Thymus (tissue), 11 donors: ENCODE results near the gene SYNPO2. TPM values are rescaled to one million over a fixed set of nuclear protein-coding genes. Genes with fewer than 3 reads are reported as not detected.
A peak's percentile ranks its signal among the peaks of the same experiment; 100 is the strongest.
"Not testable (repeated sequence)": the region's sequence is repeated elsewhere in the genome, so short reads cannot be mapped to it uniquely, and the experiment has no call there.

Experiments used
- DNase-seq, 9 donors: peaks; one replicate each; pipeline ENCODE4 v3.0.0-alpha.2; 2013; ENCODE audit warnings: low spot score in 9 of 9, low read depth in 6 of 9, missing footprints in 1 of 9
- H3K27ac ChIP-seq, 2 donors: one replicate each; pipeline ENCODE4 v1.5.1; 2013; ENCODE audit warnings: control low read depth in 1 of 2, low read depth in 1 of 2, low read length in 1 of 2, mild to moderate bottlenecking in 1 of 2, moderate library complexity in 1 of 2
- H3K27me3 ChIP-seq, 2 donors: one replicate each; pipeline ENCODE4 v1.5.1; 2013; ENCODE audit warnings: low read length in 1 of 2; ENCODE audit not compliant: control insufficient read depth in 2 of 2, insufficient read depth in 1 of 2
- H3K36me3 ChIP-seq, 2 donors: one replicate each; pipeline ENCODE4 v1.5.1; 2013; ENCODE audit warnings: low read length in 1 of 2, mild to moderate bottlenecking in 1 of 2, moderate library complexity in 1 of 2; ENCODE audit not compliant: control insufficient read depth in 2 of 2, insufficient read depth in 2 of 2
- H3K4me1 ChIP-seq, 2 donors: one replicate each; pipeline ENCODE4 v1.5.1; 2013; ENCODE audit warnings: low read length in 2 of 2; ENCODE audit not compliant: control insufficient read depth in 2 of 2, insufficient read depth in 2 of 2
- H3K4me3 ChIP-seq, 2 donors: one replicate each; pipeline ENCODE4 v1.5.1; 2013; ENCODE audit warnings: low read length in 2 of 2, control low read depth in 1 of 2, mild to moderate bottlenecking in 1 of 2
- H3K9me3 ChIP-seq, 2 donors: one replicate each; pipeline ENCODE4 v1.5.1; 2013; ENCODE audit warnings: low read length in 1 of 2, mild to moderate bottlenecking in 1 of 2; ENCODE audit not compliant: control insufficient read depth in 2 of 2, insufficient read depth in 1 of 2
- WGBS: extraction: QIAGEN DNeasy Blood & Tissue Kit; methylation state at CpG from one replicate; pipeline ENCODE4 v1.1.7; 2013; 5-methylcytosine and 5-hydroxymethylcytosine counted together
- polyA plus RNA-seq: library from polyadenylated mRNA; stranded (reverse); fragments of 200-250 nt; gene quantifications from one replicate; pipeline ENCODE4 v1.2.3, GENCODE V29; 2013
- total RNA-seq: library from RNA; stranded (reverse); fragments of 120-200 nt; gene quantifications from one replicate; pipeline ENCODE4 v1.2.4, GENCODE V29; 2013
- donor health status: healthy.

The SYNPO2 gene
- total and polyA plus RNA-seq, 2 donors, result 15.8 to 31.3 TPM

GRCh38 chr4:118877797-118878196 lies 10.9 kb upstream of the SYNPO2 start:
- H3K27me3 ChIP-seq, result no peaks in the 10 kb centered on the region
- H3K27ac ChIP-seq, result no peak overlapping the region
- H3K4me1 ChIP-seq, result no peaks in the 10 kb centered on the region
- no peaks in the 10 kb centered on the region for H3K36me3 ChIP-seq
- DNase-seq, result no peak
- WGBS, result 95% methylated on average over 6 of the region's 6 CpGs
- no peak overlapping the region for H3K4me3 ChIP-seq
- peaks cover 0 to 3% of the 10 kb centered on the region in 2 donors for H3K9me3 ChIP-seq

GRCh38 chr4:118878507-118878906 lies 10.1 kb upstream of the SYNPO2 start:
- DNase-seq, H3K27ac ChIP-seq, H3K36me3 ChIP-seq, H3K4me1 ChIP-seq, H3K27me3 ChIP-seq, H3K4me3 ChIP-seq, H3K9me3 ChIP-seq: not testable (repeated sequence)
- WGBS, result 98% methylated on average over 9 of the region's 9 CpGs

- 92% methylated on average over 7 of the region's 7 CpGs for WGBS
- peaks cover 0 to 3% of the 10 kb centered on the region in 2 donors for H3K9me3 ChIP-seq
- no peak overlapping the region for H3K4me3 ChIP-seq
- no peaks in the 10 kb centered on the region for H3K4me1 ChIP-seq
- no peak for DNase-seq
- H3K27me3 ChIP-seq, result no peaks in the 10 kb centered on the region
- no peak overlapping the region for H3K27ac ChIP-seq
- no peaks in the 10 kb centered on the region for H3K36me3 ChIP-seq
These were observed 9.2 kb upstream of the SYNPO2 start for GRCh38 chr4:118879409-118879808.

- DNase-seq, result no peak
- Histone ChIP-seq H3K4me3 (no peak overlapping the region), H3K4me1 (no peaks in the 10 kb centered on the region), H3K27me3 (no peaks in the 10 kb centered on the region), H3K36me3 (no peaks in the 10 kb centered on the region), H3K27ac (no peak overlapping the region), H3K9me3 (peaks cover 0 to 3% of the 10 kb centered on the region in 2 donors)
- 92% methylated on average over 12 of the region's 12 CpGs for WGBS
These were observed 7.0 kb upstream of the SYNPO2 start for GRCh38 chr4:118881512-118882146.

- Histone ChIP-seq H3K36me3 (no peaks in the 10 kb centered on the region), H3K4me1 (peaks cover 0 to 4% of the 10 kb centered on the region in 2 donors), H3K4me3 (no peak overlapping the region), H3K27ac (no peak overlapping the region), H3K9me3 (peaks cover 0 to under 1% of the 10 kb centered on the region in 2 donors), H3K27me3 (peaks cover 3 to 16% of the 10 kb centered on the region in 2 donors)
- DNase-seq, result no peak
- WGBS, result 83% methylated on average over 1 of the region's 1 CpG
These were observed 4.8 kb upstream of the SYNPO2 start for GRCh38 chr4:118883861-118884260.

- WGBS, result 93% methylated on average over 3 of the region's 3 CpGs
- Histone ChIP-seq H3K4me1 (peaks cover 0 to 6% of the 10 kb centered on the region in 2 donors), H3K9me3 (no peaks in the 10 kb centered on the region), H3K27me3 (peaks cover 5 to 25% of the 10 kb centered on the region in 2 donors), H3K27ac (no peak overlapping the region), H3K4me3 (no peak overlapping the region), H3K36me3 (no peaks in the 10 kb centered on the region)
- no peak for DNase-seq
These were observed 3.9 kb upstream of the SYNPO2 start for GRCh38 chr4:118884716-118885115.

- Histone ChIP-seq H3K27ac (peak overlapping the region; percentile 3 to 18), H3K36me3 (no peaks in the 10 kb centered on the region), H3K27me3 (peaks cover 5 to 31% of the 10 kb centered on the region in 2 donors), H3K4me3 (peak overlapping the region in 1 of 2 donors; percentile 30), H3K9me3 (no peaks in the 10 kb centered on the region), H3K4me1 (peaks cover 0 to 6% of the 10 kb centered on the region in 2 donors)
- 86% methylated on average over 4 of the region's 4 CpGs for WGBS
- no peak for DNase-seq
These were observed 648 bp downstream of the SYNPO2 start for GRCh38 chr4:118889312-118889691.

- Histone ChIP-seq H3K4me1 (peaks cover 0 to under 1% of the 10 kb centered on the region in 2 donors), H3K9me3 (no peaks in the 10 kb centered on the region), H3K36me3 (no peaks in the 10 kb centered on the region), H3K27me3 (peaks cover under 1 to 13% of the 10 kb centered on the region in 2 donors), H3K27ac (no peak overlapping the region), H3K4me3 (no peak overlapping the region)
- WGBS, result over 99% methylated on average over 3 of the region's 3 CpGs
- no peak for DNase-seq
These were observed 5.4 kb downstream of the SYNPO2 start for GRCh38 chr4:118894034-118894433.

GRCh38 chr4:118898221-118898620 lies 9.6 kb downstream of the SYNPO2 start:
- no peak overlapping the region for H3K27ac ChIP-seq
- H3K36me3 ChIP-seq, result no peaks in the 10 kb centered on the region
- 92% methylated on average over 2 of the region's 2 CpGs for WGBS
- no peak for DNase-seq
- no peaks in the 10 kb centered on the region for H3K27me3 ChIP-seq
- H3K4me1 ChIP-seq, result no peaks in the 10 kb centered on the region
- H3K9me3 ChIP-seq, result no peaks in the 10 kb centered on the region
- no peak overlapping the region for H3K4me3 ChIP-seq
